Measurements from ENCODE around the gene CHN2. TPM values are rescaled to one million over a fixed set of nuclear protein-coding genes. Genes with fewer than 3 reads are reported as not detected.
A peak's percentile ranks its signal among the peaks of the same experiment; 100 is the strongest.

CHN2 gene
- total and polyA plus RNA-seq, 8 donors: 8.2 to 32.9 (median 24.0) TPM

DNA sequence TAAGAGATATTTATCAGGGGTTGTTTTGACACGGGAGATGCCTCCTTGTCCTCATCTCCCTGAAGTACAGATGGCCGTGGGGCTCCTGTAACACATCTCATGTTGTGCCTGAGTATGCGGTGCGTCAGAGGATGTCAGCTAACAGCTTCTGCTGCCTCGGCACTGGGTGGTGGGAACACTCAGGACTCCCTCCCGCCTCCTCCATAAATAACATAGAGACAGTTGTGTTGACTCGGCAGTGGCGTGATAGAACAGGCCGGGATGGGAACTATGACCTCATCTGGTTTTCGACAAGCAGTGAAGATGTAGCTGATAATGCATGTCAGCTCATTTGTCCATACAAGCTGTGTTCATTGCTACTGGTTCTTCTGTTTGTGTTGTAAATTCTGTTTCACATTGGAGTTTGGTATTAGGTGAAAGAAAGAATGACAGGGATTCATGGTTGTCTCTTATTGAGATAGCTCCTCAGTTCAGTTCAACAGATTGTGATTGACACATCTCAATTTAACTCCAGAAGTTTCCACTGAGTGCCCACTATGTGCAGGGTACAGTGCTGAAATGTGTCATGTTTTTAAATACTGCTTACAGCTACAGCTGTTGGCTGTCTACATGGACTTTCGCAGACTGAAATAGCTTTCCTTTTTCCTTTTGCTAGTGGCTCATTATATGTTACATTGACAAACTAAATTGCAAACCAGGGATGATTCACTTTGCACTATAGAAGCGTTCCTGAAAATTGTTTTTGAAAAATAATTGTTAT, 87.4 kb downstream of the CHN2 start:
- Histone ChIP-seq H3K27me3 (no peaks in the 10 kb centered on the region), H3K9me3 (no peaks in the 10 kb centered on the region), H3K27ac (no peak overlapping the region), H3K36me3 (no peaks in the 10 kb centered on the region), H3K4me1 (peaks cover 27 to 38% (median 35%) of the 10 kb centered on the region in 3 donors), H3K4me3 (no peak overlapping the region)
- intact Hi-C loops (cut with DNase I): no loop called here
- WGBS, 2 donors: 75 to 85% methylated on average over 12 of the region's 12 CpGs
- FAIRE-seq (no peak), DNase-seq (no peak), ATAC-seq (peak in 1 of 4 donors; percentile 33)
- TF ChIP-seq, protein P1, sequence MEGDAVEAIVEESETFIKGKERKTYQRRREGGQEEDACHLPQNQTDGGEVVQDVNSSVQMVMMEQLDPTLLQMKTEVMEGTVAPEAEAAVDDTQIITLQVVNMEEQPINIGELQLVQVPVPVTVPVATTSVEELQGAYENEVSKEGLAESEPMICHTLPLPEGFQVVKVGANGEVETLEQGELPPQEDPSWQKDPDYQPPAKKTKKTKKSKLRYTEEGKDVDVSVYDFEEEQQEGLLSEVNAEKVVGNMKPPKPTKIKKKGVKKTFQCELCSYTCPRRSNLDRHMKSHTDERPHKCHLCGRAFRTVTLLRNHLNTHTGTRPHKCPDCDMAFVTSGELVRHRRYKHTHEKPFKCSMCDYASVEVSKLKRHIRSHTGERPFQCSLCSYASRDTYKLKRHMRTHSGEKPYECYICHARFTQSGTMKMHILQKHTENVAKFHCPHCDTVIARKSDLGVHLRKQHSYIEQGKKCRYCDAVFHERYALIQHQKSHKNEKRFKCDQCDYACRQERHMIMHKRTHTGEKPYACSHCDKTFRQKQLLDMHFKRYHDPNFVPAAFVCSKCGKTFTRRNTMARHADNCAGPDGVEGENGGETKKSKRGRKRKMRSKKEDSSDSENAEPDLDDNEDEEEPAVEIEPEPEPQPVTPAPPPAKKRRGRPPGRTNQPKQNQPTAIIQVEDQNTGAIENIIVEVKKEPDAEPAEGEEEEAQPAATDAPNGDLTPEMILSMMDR (IDR thresholded peaks at IDR 0.05): no peak

DNA sequence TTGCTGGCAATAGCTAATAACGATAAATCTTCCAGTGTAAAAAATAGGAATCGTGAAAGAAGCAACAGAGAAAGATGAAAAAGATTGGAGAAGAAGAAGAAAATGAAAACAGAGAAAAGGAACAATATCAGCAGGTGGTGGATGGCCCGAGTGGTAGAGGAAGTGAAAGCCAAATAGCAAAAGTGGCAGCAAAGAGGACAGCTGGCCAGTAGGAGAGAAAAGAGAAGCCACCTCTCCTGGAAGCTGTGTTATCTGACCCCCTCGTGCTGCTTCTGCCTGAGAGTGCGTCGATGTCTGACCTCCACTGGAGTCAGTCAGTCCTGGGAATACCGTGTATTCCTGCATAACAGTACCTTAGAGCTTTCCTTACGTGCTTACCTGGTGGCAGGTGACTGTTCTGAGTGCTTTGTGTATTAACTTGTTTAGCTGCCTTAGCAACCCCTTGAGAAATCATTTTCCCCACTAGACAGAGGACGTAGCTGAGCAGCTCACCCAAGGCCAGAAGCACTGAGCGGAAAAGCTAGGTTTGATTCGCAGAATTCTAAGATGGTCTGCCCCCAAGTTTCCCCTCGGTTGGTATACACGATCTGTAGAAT, 88.3 kb downstream of the CHN2 start:
- FAIRE-seq (no peak), DNase-seq (no peak), ATAC-seq (peak; percentile 30 to 60 (median 42))
- H3K4me3 ChIP-seq: no peak overlapping the region
- no peaks in the 10 kb centered on the region for H3K36me3 ChIP-seq
- H3K27ac ChIP-seq: no peak overlapping the region
- TF ChIP-seq, protein P1 (IDR thresholded peaks at IDR 0.05): no peak
- no peaks in the 10 kb centered on the region for H3K9me3 ChIP-seq
- WGBS, 2 donors: 60 to 76% methylated on average over 13 of the region's 13 CpGs
- intact Hi-C loops (cut with DNase I): no loop called here
- H3K27me3 ChIP-seq: no peaks in the 10 kb centered on the region
- peaks cover 29 to 37% (median 31%) of the 10 kb centered on the region in 3 donors for H3K4me1 ChIP-seq

DNA sequence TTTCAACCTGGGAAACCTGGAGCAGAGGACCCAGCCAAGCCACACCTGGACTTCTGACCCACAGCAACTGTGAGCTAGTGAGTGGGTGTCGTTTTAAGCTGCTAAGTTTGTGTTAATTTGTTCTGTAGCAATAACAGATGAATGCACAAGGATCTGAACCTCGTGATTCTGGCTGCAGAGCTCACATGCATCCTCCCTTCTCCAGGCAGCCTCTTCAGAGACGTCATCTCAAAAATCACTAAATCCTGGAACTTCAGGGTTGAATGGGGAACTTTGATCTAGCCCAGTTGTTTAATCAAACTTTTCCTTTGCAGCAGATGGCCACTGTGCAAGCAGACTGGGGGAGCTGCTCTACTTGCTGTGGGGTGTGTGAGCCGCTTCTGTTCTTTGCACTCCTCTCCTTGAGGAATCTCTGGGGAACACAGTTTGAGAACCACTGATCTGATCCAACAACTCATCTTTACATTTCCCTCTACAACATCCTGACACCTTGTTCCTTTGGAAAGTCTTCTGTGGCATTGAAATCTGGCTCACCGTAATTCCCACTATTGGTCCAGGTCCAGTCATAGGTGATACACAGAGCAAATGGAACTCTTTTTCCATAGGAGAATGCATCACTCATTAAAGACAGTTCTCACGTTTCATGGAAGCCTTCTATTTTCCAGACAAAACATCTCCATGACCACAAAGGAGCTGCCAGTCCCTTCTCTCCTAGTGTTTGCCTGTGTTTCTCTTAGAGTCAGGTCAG, 90.3 kb downstream of the CHN2 start:
- Histone ChIP-seq H3K27ac (no peak overlapping the region), H3K4me3 (no peak overlapping the region), H3K4me1 (peaks cover 12 to 36% (median 23%) of the 10 kb centered on the region in 3 donors), H3K9me3 (no peaks in the 10 kb centered on the region), H3K36me3 (no peaks in the 10 kb centered on the region), H3K27me3 (no peaks in the 10 kb centered on the region)
- TF ChIP-seq, protein P1 (IDR thresholded peaks at IDR 0.05): no peak
- WGBS, 2 donors: 39 to 43% methylated on average over 6 of the region's 6 CpGs
- FAIRE-seq: no peak
- intact Hi-C loops (cut with DNase I): no loop called here
- ATAC-seq: no peak
- no peak for DNase-seq

GRCh38 chr7:29285444-29285793, 90.8 kb downstream of the CHN2 start:
- WGBS, 2 donors: 85 to 88% methylated on average over 4 of the region's 4 CpGs
- no peaks in the 10 kb centered on the region for H3K36me3 ChIP-seq

More at GRCh38 chr7:29285444-29285793, 90.8 kb downstream of the CHN2 start:
- DNase-seq (no peak), FAIRE-seq (no peak), ATAC-seq (peak in 1 of 4 donors; percentile 13)
- Histone ChIP-seq H3K9me3 (no peaks in the 10 kb centered on the region), H3K27ac (no peak overlapping the region), H3K4me1 (peaks cover 11 to 42% (median 23%) of the 10 kb centered on the region in 3 donors), H3K27me3 (no peaks in the 10 kb centered on the region), H3K4me3 (no peak overlapping the region)
- intact Hi-C loops (cut with DNase I): no loop called here
- TF ChIP-seq, protein P1 (IDR thresholded peaks at IDR 0.05): no peak
